Heart right ventricle (tissue), 16 donors: ENCODE data around the gene OSM. TPM values are rescaled to one million over a fixed set of nuclear protein-coding genes. Genes with fewer than 3 reads are reported as not detected.
A peak's percentile ranks its signal among the peaks of the same experiment; 100 is the strongest.

ENCODE experiments used
- ATAC-seq, 8 donors: fragments of 200-7000 bp; cut with Tn5 transposase; one replicate each; pipeline ENCODE4 v1.9.1; 2020; ENCODE audit warnings: mild to moderate bottlenecking in 8 of 8, moderate library complexity in 8 of 8, moderate number of reproducible peaks in 1 of 8
- DNase-seq, 2 donors: peaks; one replicate each; pipeline ENCODE4 v3.0.0-alpha.2; 2020
- H3K27ac ChIP-seq, 10 donors: fragments of 200-600 bp; sonication (generic) in 2 of 10; one replicate each; pipeline versions ENCODE4 v1.5.0 to v1.8.0; 2020 to 2022; ENCODE audit warnings: mild to moderate bottlenecking in 3 of 10
- H3K27me3 ChIP-seq, 7 donors: fragments of 200-600 bp; one replicate each; pipeline ENCODE4 v1.8.0; 2021 to 2022; ENCODE audit warnings: mild to moderate bottlenecking in 2 of 7
- H3K36me3 ChIP-seq, 9 donors: fragments of 200-600 bp; sonication (generic) in 1 of 9; one replicate each; pipeline versions ENCODE4 v1.5.0 to v1.8.0; 2020 to 2022; ENCODE audit warnings: mild to moderate bottlenecking in 2 of 9
- H3K4me1 ChIP-seq, 9 donors: fragments of 200-600 bp; sonication (generic) in 1 of 9; one replicate each; pipeline versions ENCODE4 v1.5.0 to v1.8.0; 2020 to 2022; ENCODE audit warnings: mild to moderate bottlenecking in 4 of 9
- H3K4me3 ChIP-seq, 10 donors: fragments of 200-600 bp; sonication (generic) in 2 of 10; one replicate each; pipeline versions ENCODE4 v1.5.0 to v1.8.0; 2020 to 2022; ENCODE audit warnings: mild to moderate bottlenecking in 7 of 10, moderate library complexity in 2 of 10
- H3K9me3 ChIP-seq, 11 donors: fragments of 200-600 bp in 10 of 11; sonication (generic) in 2 of 11; one replicate each; pipeline versions ENCODE4 v1.5.0 to v1.8.0; 2013 to 2022; ENCODE audit warnings: mild to moderate bottlenecking in 2 of 11, control low read depth in 1 of 11, moderate library complexity in 1 of 11
- CTCF ChIP-seq, 9 donors: fragments of 200-600 bp; sonication (generic) in 2 of 9; IDR thresholded peaks; one replicate each; pipeline versions ENCODE4 v1.5.0 to v1.8.0; 2021 to 2022; ENCODE audit warnings: antibody characterized with exemption in 9 of 9, mild to moderate bottlenecking in 5 of 9, moderate library complexity in 1 of 9
- WGBS, 2 donors: extraction: QIAGEN DNeasy Blood & Tissue Kit; methylation state at CpG; one replicate each; pipeline ENCODE4 v1.1.7; 2013; ENCODE audit warnings: inconsistent platforms in 1 of 2; 5-methylcytosine and 5-hydroxymethylcytosine counted together
- intact Hi-C, 10 donors: fragments of 100-400 bp; cut with DNase I; formaldehyde crosslinking; loops; one replicate each; pipeline versions ENCODE4 v1.11.1 to v1.14.2; 2022
- polyA plus RNA-seq, 2 donors: library from polyadenylated mRNA; stranded (reverse); fragments of 200-250 nt; gene quantifications; one replicate each; pipeline ENCODE4 v1.2.3, GENCODE V29; 2013
- total RNA-seq, 10 donors: library from RNA; stranded (reverse); fragmentation: NEBNext Ultra II Directional in 3 of 10; extraction: Animal tissue kit (Norgen Biotek cat#: 25700) in 3 of 10; gene quantifications; one replicate each; pipeline versions ENCODE4 v1.2.1 to v1.2.4, GENCODE V29; 2021 to 2023
- donor health status: Arrhythmogenic right ventricular cardiomyopathy.
- donor health status: ischemic (EF 13 %, LVEDD 7.1; RV severe dilation, severe dysfunction).
- donor health status: healthy with polysubstance abuse.
- donor health status: DM: no; HTN: yes; CAD: no.
- donor health status: DM: no; HTN: no; CAD: no.
- donor health status: ischemic (EF 25% LVEDD 6.9; RV normal size, moderate dysfunction).
- donor health status: ischemic (EF 25% LVEDD 5.7; RV mildly dilated, moderate dysfunction).
- donor health status: healthy.
- donor health status: DM: yes; HTN: yes; CAD: no.
- donor health status: Ischemic cardiomyopathy.
- donor health status: ischemic (EF 35%, LVEDD 5.7; RV mildly dilated, moderate dysfunction).
- donor health status: nonischemic (EF 11% LVEDD 7.7; RV severe dilation, severe dysfunction).
- donor health status: DM: yes; HTN: yes; CAD: no.
- donor health status: PGD.
- donor health status: ischemic (EF 29% LVEDD 5.4; RV normal size, mild dysfunction).
- donor health status: nonischemic (EF 23%, LVEDD 6.1; RV moderate dilation, normal function).

The OSM gene
- total and polyA plus RNA-seq, 12 donors = 0.20 to 2.8 (median 0.41) TPM; not detected in 3

GRCh38 chr22:30297276-30297990 lies 30.8 kb upstream of the OSM start:
- ATAC-seq = no peak
- Histone ChIP-seq H3K4me3 (no peak overlapping the region), H3K27ac (peak overlapping the region in 1 of 10 donors; percentile 47), H3K36me3 (peaks cover 0 to 96% (median 25%) of the 10 kb centered on the region in 9 donors), H3K9me3 (no peaks in the 10 kb centered on the region), H3K27me3 (no peaks in the 10 kb centered on the region), H3K4me1 (peaks cover 14 to 48% (median 29%) of the 10 kb centered on the region in 9 donors)
- no peak for DNase-seq
- TF ChIP-seq CTCF (IDR thresholded peaks at IDR 0.05) = no peak
- WGBS, 2 donors = 91 to 95% methylated on average over 11 of the region's 11 CpGs
- intact Hi-C loops = no loop called here

- WGBS, 2 donors = 87 to 94% methylated on average over 3 of the region's 3 CpGs
- DNase-seq (no peak), ATAC-seq (no peak)
- no peaks in the 10 kb centered on the region for H3K9me3 ChIP-seq
- no peak for TF ChIP-seq CTCF (IDR thresholded peaks at IDR 0.05)
- peaks cover 0 to 100% (median 25%) of the 10 kb centered on the region in 9 donors for H3K36me3 ChIP-seq
- H3K4me1 ChIP-seq = peaks cover 11 to 47% (median 26%) of the 10 kb centered on the region in 9 donors
- H3K4me3 ChIP-seq = no peak overlapping the region
- H3K27me3 ChIP-seq = no peaks in the 10 kb centered on the region
- intact Hi-C loops = no loop called here
- peak overlapping the region in 1 of 10 donors; percentile 47 for H3K27ac ChIP-seq
Observed at GRCh38 chr22:30296833-30297232, 30.2 kb upstream of the OSM start.

- DNase-seq (no peak), ATAC-seq (no peak)
- Histone ChIP-seq H3K9me3 (no peaks in the 10 kb centered on the region), H3K36me3 (peaks cover 0 to 100% (median 25%) of the 10 kb centered on the region in 9 donors), H3K27me3 (no peaks in the 10 kb centered on the region), H3K4me3 (no peak overlapping the region), H3K4me1 (peaks cover 12 to 47% (median 26%) of the 10 kb centered on the region in 9 donors), H3K27ac (no peak overlapping the region)
- WGBS, 2 donors = 95 to 97% methylated on average over 4 of the region's 4 CpGs
- intact Hi-C loops = no loop called here
- no peak for TF ChIP-seq CTCF (IDR thresholded peaks at IDR 0.05)
Observed at GRCh38 chr22:30296324-30296723, 29.7 kb upstream of the OSM start.

GRCh38 chr22:30295576-30295975 lies 28.9 kb upstream of the OSM start:
- no peak for ATAC-seq
- Histone ChIP-seq H3K27ac (peak overlapping the region in 1 of 10 donors; percentile 21), H3K4me3 (no peak overlapping the region), H3K36me3 (peaks cover 0 to 93% (median 25%) of the 10 kb centered on the region in 9 donors), H3K4me1 (peaks cover 16 to 47% (median 27%) of the 10 kb centered on the region in 9 donors), H3K9me3 (no peaks in the 10 kb centered on the region), H3K27me3 (no peaks in the 10 kb centered on the region)
- WGBS, 2 donors = 69 to 71% methylated on average over 7 of the region's 7 CpGs
- intact Hi-C loops = no loop called here
- no peak for TF ChIP-seq CTCF (IDR thresholded peaks at IDR 0.05)
- DNase-seq = no peak
